Heart right ventricle (tissue), 16 donors: ENCODE measurements around the gene RFPL4A. TPM values are rescaled to one million over a fixed set of nuclear protein-coding genes. Genes with fewer than 3 reads are reported as not detected.
"Not testable (repeated sequence)": the region's sequence is repeated elsewhere in the genome, so short reads cannot be mapped to it uniquely, and the experiment has no call there.

ENCODE experiments used
- ATAC-seq, 8 donors: fragments of 200-7000 bp; cut with Tn5 transposase; one replicate each; pipeline ENCODE4 v1.9.1; 2020; ENCODE audit warnings: mild to moderate bottlenecking in 8 of 8, moderate library complexity in 8 of 8, moderate number of reproducible peaks in 1 of 8
- DNase-seq, 2 donors: peaks; one replicate each; pipeline ENCODE4 v3.0.0-alpha.2; 2020
- H3K27ac ChIP-seq, 10 donors: fragments of 200-600 bp; sonication (generic) in 2 of 10; one replicate each; pipeline versions ENCODE4 v1.5.0 to v1.8.0; 2020 to 2022; ENCODE audit warnings: mild to moderate bottlenecking in 3 of 10
- H3K27me3 ChIP-seq, 7 donors: fragments of 200-600 bp; one replicate each; pipeline ENCODE4 v1.8.0; 2021 to 2022; ENCODE audit warnings: mild to moderate bottlenecking in 2 of 7
- H3K36me3 ChIP-seq, 9 donors: fragments of 200-600 bp; sonication (generic) in 1 of 9; one replicate each; pipeline versions ENCODE4 v1.5.0 to v1.8.0; 2020 to 2022; ENCODE audit warnings: mild to moderate bottlenecking in 2 of 9
- H3K4me1 ChIP-seq, 9 donors: fragments of 200-600 bp; sonication (generic) in 1 of 9; one replicate each; pipeline versions ENCODE4 v1.5.0 to v1.8.0; 2020 to 2022; ENCODE audit warnings: mild to moderate bottlenecking in 4 of 9
- H3K4me3 ChIP-seq, 10 donors: fragments of 200-600 bp; sonication (generic) in 2 of 10; one replicate each; pipeline versions ENCODE4 v1.5.0 to v1.8.0; 2020 to 2022; ENCODE audit warnings: mild to moderate bottlenecking in 7 of 10, moderate library complexity in 2 of 10
- H3K9me3 ChIP-seq, 11 donors: fragments of 200-600 bp in 10 of 11; sonication (generic) in 2 of 11; one replicate each; pipeline versions ENCODE4 v1.5.0 to v1.8.0; 2013 to 2022; ENCODE audit warnings: mild to moderate bottlenecking in 2 of 11, control low read depth in 1 of 11, moderate library complexity in 1 of 11
- CTCF ChIP-seq, 9 donors: fragments of 200-600 bp; sonication (generic) in 2 of 9; IDR thresholded peaks; one replicate each; pipeline versions ENCODE4 v1.5.0 to v1.8.0; 2021 to 2022; ENCODE audit warnings: antibody characterized with exemption in 9 of 9, mild to moderate bottlenecking in 5 of 9, moderate library complexity in 1 of 9
- WGBS, 2 donors: extraction: QIAGEN DNeasy Blood & Tissue Kit; methylation state at CpG; one replicate each; pipeline ENCODE4 v1.1.7; 2013; ENCODE audit warnings: inconsistent platforms in 1 of 2; 5-methylcytosine and 5-hydroxymethylcytosine counted together
- intact Hi-C, 10 donors: fragments of 100-400 bp; cut with DNase I; formaldehyde crosslinking; loops; one replicate each; pipeline versions ENCODE4 v1.11.1 to v1.14.2; 2022
- polyA plus RNA-seq, 2 donors: library from polyadenylated mRNA; stranded (reverse); fragments of 200-250 nt; gene quantifications; one replicate each; pipeline ENCODE4 v1.2.3, GENCODE V29; 2013
- total RNA-seq, 10 donors: library from RNA; stranded (reverse); fragmentation: NEBNext Ultra II Directional in 3 of 10; extraction: Animal tissue kit (Norgen Biotek cat#: 25700) in 3 of 10; gene quantifications; one replicate each; pipeline versions ENCODE4 v1.2.1 to v1.2.4, GENCODE V29; 2021 to 2023
- donor health status: Arrhythmogenic right ventricular cardiomyopathy.
- donor health status: ischemic (EF 13 %, LVEDD 7.1; RV severe dilation, severe dysfunction).
- donor health status: healthy with polysubstance abuse.
- donor health status: DM: no; HTN: yes; CAD: no.
- donor health status: DM: no; HTN: no; CAD: no.
- donor health status: ischemic (EF 25% LVEDD 6.9; RV normal size, moderate dysfunction).
- donor health status: ischemic (EF 25% LVEDD 5.7; RV mildly dilated, moderate dysfunction).
- donor health status: healthy.
- donor health status: DM: yes; HTN: yes; CAD: no.
- donor health status: Ischemic cardiomyopathy.
- donor health status: ischemic (EF 35%, LVEDD 5.7; RV mildly dilated, moderate dysfunction).
- donor health status: nonischemic (EF 11% LVEDD 7.7; RV severe dilation, severe dysfunction).
- donor health status: DM: yes; HTN: yes; CAD: no.
- donor health status: PGD.
- donor health status: ischemic (EF 29% LVEDD 5.4; RV normal size, mild dysfunction).
- donor health status: nonischemic (EF 23%, LVEDD 6.1; RV moderate dilation, normal function).

RFPL4A gene
- total and polyA plus RNA-seq, 12 donors = 0.30 TPM; not detected in 11

- Histone ChIP-seq H3K4me3 (no peak overlapping the region), H3K27me3 (peaks cover 0 to 72% (median 58%) of the 10 kb centered on the region in 7 donors), H3K27ac (no peak overlapping the region), H3K36me3 (no peaks in the 10 kb centered on the region), H3K9me3 (peaks cover 0 to 20% (median 5%) of the 10 kb centered on the region in 11 donors), H3K4me1 (no peaks in the 10 kb centered on the region)
- ATAC-seq = no peak
- 50 to 57% methylated on average over 5 of the region's 5 CpGs for WGBS, 2 donors
- TF ChIP-seq CTCF (IDR thresholded peaks at IDR 0.05) = no peak
- no peak for DNase-seq
- intact Hi-C loops = no loop called here
These were observed 38.6 kb upstream of the RFPL4A start for GRCh38 chr19:55720214-55720746.

- peaks cover 0 to 20% (median 5%) of the 10 kb centered on the region in 11 donors for H3K9me3 ChIP-seq
- WGBS, 2 donors = 86 to 88% methylated on average over 3 of the region's 3 CpGs
- no peak overlapping the region for H3K4me3 ChIP-seq
- no peaks in the 10 kb centered on the region for H3K4me1 ChIP-seq
- no peak for ATAC-seq
- no peak for TF ChIP-seq CTCF (IDR thresholded peaks at IDR 0.05)
- peaks cover 0 to 70% (median 55%) of the 10 kb centered on the region in 7 donors for H3K27me3 ChIP-seq
- H3K36me3 ChIP-seq = no peaks in the 10 kb centered on the region
- no peak overlapping the region for H3K27ac ChIP-seq
- intact Hi-C loops = no loop called here
- no peak for DNase-seq
These were observed 38.1 kb upstream of the RFPL4A start for GRCh38 chr19:55720801-55721200.

GRCh38 chr19:55723491-55723890 lies 35.4 kb upstream of the RFPL4A start:
- Histone ChIP-seq H3K4me3 (no peak overlapping the region), H3K27me3 (peaks cover 0 to 52% (median 33%) of the 10 kb centered on the region in 7 donors), H3K4me1 (no peaks in the 10 kb centered on the region), H3K36me3 (no peaks in the 10 kb centered on the region), H3K27ac (no peak overlapping the region), H3K9me3 (peaks cover 0 to 20% (median 5%) of the 10 kb centered on the region in 11 donors)
- 85 to 91% methylated on average over 8 of the region's 8 CpGs for WGBS, 2 donors
- ATAC-seq (no peak), DNase-seq (no peak)
- intact Hi-C loops = no loop called here
- no peak for TF ChIP-seq CTCF (IDR thresholded peaks at IDR 0.05)

- peaks cover 0 to 10% (median 5%) of the 10 kb centered on the region in 7 donors for H3K27me3 ChIP-seq
- intact Hi-C loops, H3K27ac ChIP-seq, H3K4me3 ChIP-seq, H3K4me1 ChIP-seq, H3K36me3 ChIP-seq, H3K9me3 ChIP-seq, DNase-seq, ATAC-seq: not testable (repeated sequence)
- 79 to 81% methylated on average over 2 of the region's 2 CpGs for WGBS, 2 donors
These were observed 28.5 kb upstream of the RFPL4A start for GRCh38 chr19:55730378-55730777.

GRCh38 chr19:55738302-55738701 lies 20.6 kb upstream of the RFPL4A start, which contains the start of gene NLRP9:
Gene NLRP9 (minus strand): TSS chr19:55738402. CDS start chr19:55738374, 28 bp downstream.
- intact Hi-C loops = no loop called here
- Histone ChIP-seq H3K27ac (no peak within 1 kb of the TSS), H3K36me3 (no peaks in the 10 kb centered on the region), H3K27me3 (peaks cover 0 to 9% (median 0%) of the 10 kb centered on the region in 7 donors), H3K4me1 (no peaks in the 10 kb centered on the region), H3K9me3 (no peaks in the 10 kb centered on the region), H3K4me3 (no peak within 1 kb of the TSS)
- TF ChIP-seq CTCF (IDR thresholded peaks at IDR 0.05) = no peak
- no peak for ATAC-seq
- 87 to 91% methylated on average over 3 of the region's 3 CpGs for WGBS, 2 donors
- DNase-seq = no peak
